A172 (cell line): ENCODE data around the gene EIF4EBP3. TPM values are rescaled to one million over a fixed set of nuclear protein-coding genes. Genes with fewer than 3 reads are reported as not detected.
A peak's percentile ranks its signal among the peaks of the same experiment; 100 is the strongest.

Source experiments
- DNase-seq: peaks from one replicate; pipeline ENCODE4 v3.0.0-alpha.2; 2015; ENCODE audit warnings: low spot score
- total RNA-seq: library from RNA; depleted of rRNA; stranded (reverse); fragments of >200 nt; shearing (Covaris generic); gene quantifications from 2 replicates; pipeline ENCODE4 v1.2.3, GENCODE V29; 2014

The EIF4EBP3 gene
- total RNA-seq, 1 experiment from 2014 or later = not detected

DNA sequence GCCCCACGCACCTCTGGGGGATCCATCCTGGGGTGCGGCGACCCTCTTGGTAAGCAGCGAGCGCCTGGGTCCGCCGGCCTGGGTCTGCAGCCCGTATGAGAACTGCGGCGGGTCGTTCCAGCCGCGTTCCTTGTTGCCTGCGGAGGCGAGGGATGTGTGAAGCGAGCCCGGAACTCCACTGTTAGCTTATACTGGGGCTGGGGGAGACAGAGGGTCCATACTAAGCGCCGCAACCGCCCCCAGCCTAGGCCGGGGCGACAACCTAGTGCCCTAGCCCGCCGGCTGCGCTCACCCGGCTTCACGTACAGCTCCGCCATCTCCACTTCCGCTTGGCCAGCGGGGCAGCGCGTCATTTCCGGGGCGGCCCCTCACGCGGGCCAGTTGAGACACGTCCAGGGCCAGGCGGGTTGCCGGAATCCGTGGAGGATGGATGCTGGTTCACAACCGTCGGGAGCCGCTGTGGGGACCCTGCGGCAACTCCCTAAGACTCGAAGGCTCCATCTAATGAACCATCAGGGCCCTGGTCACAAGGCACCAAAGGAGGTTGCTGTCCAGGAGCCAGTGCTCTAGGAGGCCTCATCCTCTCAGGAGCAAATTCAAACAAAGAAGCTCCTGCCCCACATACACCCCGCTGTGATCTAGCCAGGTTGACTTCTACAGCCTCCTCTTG, 9.8 kb downstream of the EIF4EBP3 start, which contains the start of gene SRA1:
SRA1 (minus strand) TSS at position 338 of the 670 bp plus-strand sequence; CDS start at position 317, 21 bp downstream.
- DNase-seq = peak; percentile 82

DNA sequence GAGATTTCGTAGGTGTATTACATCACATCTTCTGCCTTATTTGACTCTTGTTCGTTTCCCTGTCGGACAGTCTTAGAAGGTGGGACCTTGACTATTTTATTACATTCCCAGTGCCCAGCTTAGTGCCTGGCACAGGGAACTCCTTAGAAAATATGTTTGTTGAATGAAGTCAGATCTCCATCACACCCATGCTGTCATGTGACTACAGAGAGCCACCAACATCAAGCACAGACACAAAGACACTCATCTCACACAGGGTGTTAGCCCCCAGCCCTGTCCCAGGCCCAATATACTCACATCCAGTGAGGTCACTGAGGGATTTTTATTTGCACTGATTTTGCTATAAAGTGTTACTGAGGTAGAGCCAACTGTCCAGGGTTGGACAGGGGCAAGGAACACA, 10.5 kb downstream of the EIF4EBP3 start:
- no peak for DNase-seq

- no peak for DNase-seq
These were observed 11.1 kb downstream of the EIF4EBP3 start for GRCh38 chr5:140558542-140558941.

- DNase-seq = no peak
These were observed 12.8 kb downstream of the EIF4EBP3 start for GRCh38 chr5:140560227-140560626.

GRCh38 chr5:140561753-140562523, 14.5 kb downstream of the EIF4EBP3 start:
- no peak for DNase-seq

- no peak for DNase-seq
These were observed 16.1 kb downstream of the EIF4EBP3 start for GRCh38 chr5:140563596-140563995.

- peak; percentile 98 for DNase-seq
These were observed 16.9 kb downstream of the EIF4EBP3 start, which contains the start of the genes APBB3 and SLC35A4 for GRCh38 chr5:140564196-140565023. TSS of gene APBB3 (minus strand) at chr5:140564598. CDS start at chr5:140564245, 353 bp downstream. TSS of gene SLC35A4 (plus strand) at chr5:140564828. CDS start at chr5:140567170, 2,342 bp downstream.

GRCh38 chr5:140565024-140565779, 17.7 kb downstream of the EIF4EBP3 start:
- DNase-seq = peak; percentile 32

GRCh38 chr5:140565780-140566095, 18.3 kb downstream of the EIF4EBP3 start:
- DNase-seq = no peak

DNA sequence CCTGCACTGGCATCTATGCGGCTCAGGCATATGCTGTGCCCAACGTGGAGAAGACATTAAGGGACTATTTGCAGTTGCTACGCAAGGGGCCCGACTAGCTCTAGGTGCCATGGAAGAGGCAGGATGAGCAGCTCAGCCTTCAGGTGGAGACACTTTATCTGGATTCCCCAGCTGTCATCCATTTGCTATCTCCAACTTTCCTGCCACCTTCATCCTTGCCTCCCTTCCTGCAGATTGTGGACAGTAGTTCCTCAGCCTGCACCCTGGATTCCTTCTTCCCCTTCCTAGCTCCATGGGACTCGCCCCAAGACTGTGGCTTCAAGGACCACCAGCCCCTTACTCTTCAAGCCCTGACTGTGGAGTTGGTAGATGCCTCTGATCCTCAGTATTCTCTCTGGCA, 19.2 kb downstream of the EIF4EBP3 start:
- no peak for DNase-seq

GRCh38 chr5:140567136-140567818, 19.8 kb downstream of the EIF4EBP3 start:
- no peak for DNase-seq

DNA sequence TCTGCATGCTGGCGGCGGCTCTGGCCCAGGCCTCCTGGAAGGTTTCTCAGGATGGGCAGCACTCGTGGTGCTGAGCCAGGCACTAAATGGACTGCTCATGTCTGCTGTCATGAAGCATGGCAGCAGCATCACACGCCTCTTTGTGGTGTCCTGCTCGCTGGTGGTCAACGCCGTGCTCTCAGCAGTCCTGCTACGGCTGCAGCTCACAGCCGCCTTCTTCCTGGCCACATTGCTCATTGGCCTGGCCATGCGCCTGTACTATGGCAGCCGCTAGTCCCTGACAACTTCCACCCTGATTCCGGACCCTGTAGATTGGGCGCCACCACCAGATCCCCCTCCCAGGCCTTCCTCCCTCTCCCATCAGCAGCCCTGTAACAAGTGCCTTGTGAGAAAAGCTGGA, 20.4 kb downstream of the EIF4EBP3 start:
- DNase-seq = no peak

GRCh38 chr5:140568443-140569063, 21.1 kb downstream of the EIF4EBP3 start:
- DNase-seq = no peak

- no peak for DNase-seq
These were observed 21.7 kb downstream of the EIF4EBP3 start for GRCh38 chr5:140569197-140569596.

GRCh38 chr5:140570058-140570457, 22.6 kb downstream of the EIF4EBP3 start:
- no peak for DNase-seq

GRCh38 chr5:140570488-140570887, 23.0 kb downstream of the EIF4EBP3 start:
- no peak for DNase-seq

GRCh38 chr5:140571105-140571504, 23.6 kb downstream of the EIF4EBP3 start:
- DNase-seq = no peak

DNA sequence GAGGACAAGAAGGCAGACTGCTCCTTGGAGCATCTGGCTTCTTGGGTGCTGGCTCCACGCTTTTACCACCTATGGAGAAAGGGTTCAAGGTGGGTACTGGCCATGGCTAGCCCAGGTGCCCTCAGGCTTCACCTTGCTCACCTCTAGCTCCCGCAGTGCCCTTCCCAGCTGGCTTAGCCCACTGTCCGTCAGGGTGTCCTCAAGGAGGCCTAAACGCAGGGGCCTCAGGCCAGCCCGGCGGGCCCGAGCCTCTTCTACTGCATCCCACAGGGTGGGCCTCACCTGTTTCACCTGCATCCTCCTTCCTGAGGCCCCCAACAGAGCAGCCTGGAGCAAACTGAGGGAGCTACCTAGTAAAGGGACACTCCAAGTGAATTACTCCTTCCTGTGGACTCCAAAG, 26.2 kb downstream of the EIF4EBP3 start:
- DNase-seq = no peak

- no peak for DNase-seq
These were observed 26.7 kb downstream of the EIF4EBP3 start for GRCh38 chr5:140574165-140574564.

- no peak for DNase-seq
These were observed 27.8 kb downstream of the EIF4EBP3 start for GRCh38 chr5:140575309-140575708.
